Peyer's patch (tissue), 4 donors: ENCODE results near the gene LRRN4CL. TPM values are rescaled to one million over a fixed set of nuclear protein-coding genes. Genes with fewer than 3 reads are reported as not detected.

Experiments
- DNase-seq, 3 donors: peaks; one replicate each; pipeline ENCODE4 v3.0.0-alpha.2; 2017 to 2019
- H3K27ac ChIP-seq, 4 donors: fragments of 200-600 bp; sonication (generic); one replicate each; pipeline ENCODE4 v1.5.1; 2016 to 2019
- H3K27me3 ChIP-seq, 2 donors: fragments of 200-600 bp; sonication (generic); one replicate each; pipeline ENCODE4 v1.5.1; 2019
- H3K36me3 ChIP-seq, 3 donors: fragments of 200-600 bp; sonication (generic); one replicate each; pipeline ENCODE4 v1.5.1; 2016 to 2019
- H3K4me1 ChIP-seq, 4 donors: fragments of 200-600 bp; sonication (generic); one replicate each; pipeline ENCODE4 v1.5.1; 2016 to 2019
- H3K4me3 ChIP-seq, 4 donors: fragments of 200-600 bp; sonication (generic); 1 replicate in 3 of 4; 2 replicates in 1 of 4; pipeline ENCODE4 v1.5.1; 2016 to 2019; ENCODE audit warnings: mild to moderate bottlenecking in 1 of 4
- H3K9me3 ChIP-seq, 4 donors: fragments of 200-600 bp; sonication (generic); one replicate each; pipeline ENCODE4 v1.5.1; 2016 to 2019; ENCODE audit warnings: mild to moderate bottlenecking in 1 of 4
- CTCF ChIP-seq, 6 experiments: fragments of 450-650 bp in 4 of 6; fragments of 200-600 bp in 2 of 6; sonication (generic) in 1 of 6; IDR thresholded peaks; one replicate each; pipeline ENCODE4 v1.5.1; 2017 to 2019; ENCODE audit warnings: antibody characterized with exemption in 6 of 6, mild to moderate bottlenecking in 3 of 6, moderate library complexity in 1 of 6
- POLR2A ChIP-seq, 2 donors: fragments of 450-650 bp; IDR thresholded peaks; one replicate each; pipeline ENCODE4 v1.5.1; 2017; ENCODE audit warnings: antibody characterized with exemption in 2 of 2, mild to moderate bottlenecking in 2 of 2, moderate library complexity in 2 of 2
- total RNA-seq, 4 donors: library from RNA; depleted of rRNA; stranded (reverse); fragments of >200 nt; gene quantifications; one replicate each; pipeline ENCODE4 v1.1.0, GENCODE V29; 2016

LRRN4CL gene
- total RNA-seq, 4 donors from 2014 or later = 5.4 to 11.6 (median 8.8) TPM

- peak overlapping the region; percentile 88 to 98 (median 92) for H3K27ac ChIP-seq
- peak in 1 of 6 experiments; percentile 21 for TF ChIP-seq CTCF (IDR thresholded peaks at IDR 0.05)
- TF ChIP-seq POLR2A (IDR thresholded peaks at IDR 0.05) = peak; percentile 68 to 73
- no peaks in the 10 kb centered on the region for H3K9me3 ChIP-seq
- peak; percentile 93 to 99 (median 98) for DNase-seq
- H3K4me1 ChIP-seq = peaks cover 0 to 56% (median 16%) of the 10 kb centered on the region in 4 donors
- H3K27me3 ChIP-seq = no peaks in the 10 kb centered on the region
- peaks cover 0 to 39% (median 0%) of the 10 kb centered on the region in 3 donors for H3K36me3 ChIP-seq
- peak overlapping the region; percentile 42 to 73 (median 60) for H3K4me3 ChIP-seq
These were observed 20.1 kb upstream of the LRRN4CL start for GRCh38 chr11:62709247-62710000.

GRCh38 chr11:62708793-62709192, 19.5 kb upstream of the LRRN4CL start:
- DNase-seq = peak; percentile 47 to 66 (median 62)
- H3K4me1 ChIP-seq = peaks cover 0 to 50% (median 16%) of the 10 kb centered on the region in 4 donors

GRCh38 chr11:62708392-62708791, 19.1 kb upstream of the LRRN4CL start:
- Histone ChIP-seq H3K4me1 (peaks cover 0 to 46% (median 16%) of the 10 kb centered on the region in 4 donors), H3K9me3 (no peaks in the 10 kb centered on the region), H3K27ac (peak overlapping the region; percentile 88 to 98 (median 92)), H3K4me3 (peak overlapping the region in 3 of 4 donors; percentile 58 to 73 (median 61)), H3K36me3 (peaks cover 0 to 29% (median 0%) of the 10 kb centered on the region in 3 donors), H3K27me3 (no peaks in the 10 kb centered on the region)
- TF ChIP-seq CTCF (IDR thresholded peaks at IDR 0.05) (no peak), POLR2A (IDR thresholded peaks at IDR 0.05) (no peak)
- DNase-seq = no peak

More at GRCh38 chr11:62708793-62709192, 19.5 kb upstream of the LRRN4CL start:
- Histone ChIP-seq H3K36me3 (peaks cover 0 to 33% (median 0%) of the 10 kb centered on the region in 3 donors), H3K27ac (peak overlapping the region; percentile 88 to 98 (median 92)), H3K27me3 (no peaks in the 10 kb centered on the region), H3K9me3 (no peaks in the 10 kb centered on the region), H3K4me3 (peak overlapping the region; percentile 42 to 73 (median 60))
- TF ChIP-seq CTCF (IDR thresholded peaks at IDR 0.05) (no peak), POLR2A (IDR thresholded peaks at IDR 0.05) (no peak)

- Histone ChIP-seq H3K27ac (peak within 1 kb of the TSS; percentile 88 to 98 (median 92)), H3K4me1 (peaks cover 0 to 36% (median 13%) of the 10 kb centered on the region in 4 donors), H3K4me3 (peak within 1 kb of the TSS; percentile 63 to 87 (median 80)), H3K9me3 (no peaks in the 10 kb centered on the region), H3K36me3 (peaks cover 0 to 19% (median 0%) of the 10 kb centered on the region in 3 donors), H3K27me3 (no peaks in the 10 kb centered on the region)
- DNase-seq = no peak
- TF ChIP-seq POLR2A (IDR thresholded peaks at IDR 0.05) (no peak), CTCF (IDR thresholded peaks at IDR 0.05) (no peak)
These were observed 18.0 kb upstream of the LRRN4CL start, which contains the start of the genes BSCL2 and GNG3 for GRCh38 chr11:62707277-62707861. BSCL2 (minus strand) TSS chr11:62707424; CDS start chr11:62707195, 229 bp downstream. GNG3 (plus strand) TSS chr11:62707676; CDS start chr11:62708296, 620 bp downstream.

- Histone ChIP-seq H3K27ac (peak overlapping the region; percentile 67 to 78 (median 73)), H3K36me3 (peaks cover 0 to 14% (median 0%) of the 10 kb centered on the region in 3 donors), H3K4me1 (peaks cover 0 to 35% (median 12%) of the 10 kb centered on the region in 4 donors), H3K9me3 (no peaks in the 10 kb centered on the region), H3K4me3 (peak overlapping the region; percentile 63 to 87 (median 79)), H3K27me3 (no peaks in the 10 kb centered on the region)
- no peak for DNase-seq
- TF ChIP-seq CTCF (IDR thresholded peaks at IDR 0.05) (no peak), POLR2A (IDR thresholded peaks at IDR 0.05) (no peak)
These were observed 17.5 kb upstream of the LRRN4CL start for GRCh38 chr11:62706850-62707247.
